Heart right ventricle (tissue), 16 donors: ENCODE measurements around the gene GREM2. TPM values are rescaled to one million over a fixed set of nuclear protein-coding genes. Genes with fewer than 3 reads are reported as not detected.
A peak's percentile ranks its signal among the peaks of the same experiment; 100 is the strongest.

Experiments
- ATAC-seq, 8 donors: fragments of 200-7000 bp; cut with Tn5 transposase; one replicate each; pipeline ENCODE4 v1.9.1; 2020; ENCODE audit warnings: mild to moderate bottlenecking in 8 of 8, moderate library complexity in 8 of 8, moderate number of reproducible peaks in 1 of 8
- DNase-seq, 2 donors: peaks; one replicate each; pipeline ENCODE4 v3.0.0-alpha.2; 2020
- H3K27ac ChIP-seq, 10 donors: fragments of 200-600 bp; sonication (generic) in 2 of 10; one replicate each; pipeline versions ENCODE4 v1.5.0 to v1.8.0; 2020 to 2022; ENCODE audit warnings: mild to moderate bottlenecking in 3 of 10
- H3K27me3 ChIP-seq, 7 donors: fragments of 200-600 bp; one replicate each; pipeline ENCODE4 v1.8.0; 2021 to 2022; ENCODE audit warnings: mild to moderate bottlenecking in 2 of 7
- H3K36me3 ChIP-seq, 9 donors: fragments of 200-600 bp; sonication (generic) in 1 of 9; one replicate each; pipeline versions ENCODE4 v1.5.0 to v1.8.0; 2020 to 2022; ENCODE audit warnings: mild to moderate bottlenecking in 2 of 9
- H3K4me1 ChIP-seq, 9 donors: fragments of 200-600 bp; sonication (generic) in 1 of 9; one replicate each; pipeline versions ENCODE4 v1.5.0 to v1.8.0; 2020 to 2022; ENCODE audit warnings: mild to moderate bottlenecking in 4 of 9
- H3K4me3 ChIP-seq, 10 donors: fragments of 200-600 bp; sonication (generic) in 2 of 10; one replicate each; pipeline versions ENCODE4 v1.5.0 to v1.8.0; 2020 to 2022; ENCODE audit warnings: mild to moderate bottlenecking in 7 of 10, moderate library complexity in 2 of 10
- H3K9me3 ChIP-seq, 11 donors: fragments of 200-600 bp in 10 of 11; sonication (generic) in 2 of 11; one replicate each; pipeline versions ENCODE4 v1.5.0 to v1.8.0; 2013 to 2022; ENCODE audit warnings: mild to moderate bottlenecking in 2 of 11, control low read depth in 1 of 11, moderate library complexity in 1 of 11
- WGBS, 2 donors: extraction: QIAGEN DNeasy Blood & Tissue Kit; methylation state at CpG; one replicate each; pipeline ENCODE4 v1.1.7; 2013; ENCODE audit warnings: inconsistent platforms in 1 of 2; 5-methylcytosine and 5-hydroxymethylcytosine counted together
- intact Hi-C, 10 donors: fragments of 100-400 bp; cut with DNase I; formaldehyde crosslinking; loops; one replicate each; pipeline versions ENCODE4 v1.11.1 to v1.14.2; 2022
- long read RNA-seq, 3 donors: library from polyadenylated mRNA; unstranded; transcript quantifications; one replicate each; pipeline ENCODE4 v2.0.0, GENCODE V29; 2020 to 2021
- polyA plus RNA-seq, 2 donors: library from polyadenylated mRNA; stranded (reverse); fragments of 200-250 nt; gene quantifications; one replicate each; pipeline ENCODE4 v1.2.3, GENCODE V29; 2013
- total RNA-seq, 10 donors: library from RNA; stranded (reverse); fragmentation: NEBNext Ultra II Directional in 3 of 10; extraction: Animal tissue kit (Norgen Biotek cat#: 25700) in 3 of 10; gene quantifications; one replicate each; pipeline versions ENCODE4 v1.2.1 to v1.2.4, GENCODE V29; 2021 to 2023
- TF ChIP-seq, protein P1 (sequence below), 9 donors: fragments of 200-600 bp; sonication (generic) in 2 of 9; IDR thresholded peaks; one replicate each; pipeline versions ENCODE4 v1.5.0 to v1.8.0; 2021 to 2022; ENCODE audit warnings: antibody characterized with exemption in 9 of 9, mild to moderate bottlenecking in 5 of 9, moderate library complexity in 1 of 9
- donor health status: Arrhythmogenic right ventricular cardiomyopathy.
- donor health status: ischemic (EF 13 %, LVEDD 7.1; RV severe dilation, severe dysfunction).
- donor health status: healthy with polysubstance abuse.
- donor health status: DM: no; HTN: yes; CAD: no.
- donor health status: DM: no; HTN: no; CAD: no.
- donor health status: ischemic (EF 25% LVEDD 6.9; RV normal size, moderate dysfunction).
- donor health status: ischemic (EF 25% LVEDD 5.7; RV mildly dilated, moderate dysfunction).
- donor health status: healthy.
- donor health status: DM: yes; HTN: yes; CAD: no.
- donor health status: Ischemic cardiomyopathy.
- donor health status: ischemic (EF 35%, LVEDD 5.7; RV mildly dilated, moderate dysfunction).
- donor health status: nonischemic (EF 11% LVEDD 7.7; RV severe dilation, severe dysfunction).
- donor health status: DM: yes; HTN: yes; CAD: no.
- donor health status: PGD.
- donor health status: ischemic (EF 29% LVEDD 5.4; RV normal size, mild dysfunction).
- donor health status: nonischemic (EF 23%, LVEDD 6.1; RV moderate dilation, normal function).

Gene GREM2
- total RNA-seq: under 1 TPM in 3 of 10 donors, not detected in 7; 0.13 to 0.25 (median 0.22) TPM
- under 1 TPM in 1 of 2 donors, not detected in 1; 0.01 TPM for polyA plus RNA-seq
- long read RNA-seq, donor 1: 0 reads
- long read RNA-seq, donor 2: 0 reads
- long read RNA-seq, donor 3, full-length matches to known transcripts: 1 of 1 reads
- long read RNA-seq, donor 3, partial matches to known transcripts: 0 of 1 reads
- long read RNA-seq, donor 3, other reads (novel, unspliced or antisense): 0 of 1 reads

DNA sequence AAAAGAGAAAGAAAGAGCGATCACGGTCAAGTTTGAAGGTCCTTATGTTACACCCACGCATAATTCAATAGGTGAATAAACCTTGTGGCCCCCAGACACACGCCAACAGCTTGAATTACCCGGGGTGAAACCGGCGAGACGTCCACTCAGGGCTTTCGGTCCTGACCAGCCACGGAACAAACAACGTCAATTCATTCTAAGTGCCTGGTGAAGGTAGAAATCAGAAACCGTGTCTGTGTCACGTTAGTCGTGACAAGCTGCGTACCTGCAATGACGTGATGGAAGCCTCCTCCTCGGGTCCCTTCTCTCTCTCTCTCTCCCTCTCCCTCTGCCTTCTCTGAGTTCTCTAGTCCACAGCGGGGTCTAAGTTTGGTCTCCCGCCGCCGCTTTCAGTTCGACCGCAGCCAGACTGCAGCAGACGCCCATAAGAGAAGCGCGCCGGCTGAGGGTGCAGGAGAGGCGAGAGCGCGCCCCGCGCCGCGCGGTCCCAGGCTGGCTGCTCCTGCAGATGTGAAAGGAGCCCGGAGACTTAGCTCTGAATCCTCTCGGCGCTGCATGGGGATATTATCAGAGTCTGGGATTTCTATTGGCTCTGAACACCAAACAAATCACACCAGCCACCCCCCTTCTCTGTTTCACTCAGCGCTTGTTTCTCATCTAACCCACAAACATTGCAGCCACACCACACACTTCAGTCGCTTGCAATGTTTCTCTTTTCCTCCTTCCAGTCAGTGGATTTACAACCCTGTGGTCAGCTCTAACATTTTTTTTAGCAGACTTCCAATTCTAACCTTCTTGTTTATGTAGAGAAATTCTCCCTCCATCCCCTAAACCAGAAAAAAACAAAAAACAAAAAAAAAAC lies at the start of gene GREM2:
Gene GREM2 (minus strand): TSS at position 537 of the 862 bp plus-strand sequence. CDS start 118,680 bp downstream, outside the sequence.
- Histone ChIP-seq H3K9me3 (no peaks in the 10 kb centered on the region), H3K4me1 (peaks cover 0 to 13% (median 0%) of the 10 kb centered on the region in 9 donors), H3K36me3 (no peaks in the 10 kb centered on the region), H3K27me3 (peaks cover 0 to 81% (median 47%) of the 10 kb centered on the region in 7 donors), H3K27ac (no peak within 1 kb of the TSS), H3K4me3 (peak within 1 kb of the TSS in 9 of 10 donors; percentile 17 to 50 (median 47))
- peak in 1 of 2 donors; percentile 19 for DNase-seq
- intact Hi-C loops: no loop called here
- peak in 3 of 8 donors; percentile 47 to 62 (median 47) for ATAC-seq
- 1 to 2% methylated on average over 40 of the region's 40 CpGs for WGBS, 2 donors
- TF ChIP-seq, protein P1, sequence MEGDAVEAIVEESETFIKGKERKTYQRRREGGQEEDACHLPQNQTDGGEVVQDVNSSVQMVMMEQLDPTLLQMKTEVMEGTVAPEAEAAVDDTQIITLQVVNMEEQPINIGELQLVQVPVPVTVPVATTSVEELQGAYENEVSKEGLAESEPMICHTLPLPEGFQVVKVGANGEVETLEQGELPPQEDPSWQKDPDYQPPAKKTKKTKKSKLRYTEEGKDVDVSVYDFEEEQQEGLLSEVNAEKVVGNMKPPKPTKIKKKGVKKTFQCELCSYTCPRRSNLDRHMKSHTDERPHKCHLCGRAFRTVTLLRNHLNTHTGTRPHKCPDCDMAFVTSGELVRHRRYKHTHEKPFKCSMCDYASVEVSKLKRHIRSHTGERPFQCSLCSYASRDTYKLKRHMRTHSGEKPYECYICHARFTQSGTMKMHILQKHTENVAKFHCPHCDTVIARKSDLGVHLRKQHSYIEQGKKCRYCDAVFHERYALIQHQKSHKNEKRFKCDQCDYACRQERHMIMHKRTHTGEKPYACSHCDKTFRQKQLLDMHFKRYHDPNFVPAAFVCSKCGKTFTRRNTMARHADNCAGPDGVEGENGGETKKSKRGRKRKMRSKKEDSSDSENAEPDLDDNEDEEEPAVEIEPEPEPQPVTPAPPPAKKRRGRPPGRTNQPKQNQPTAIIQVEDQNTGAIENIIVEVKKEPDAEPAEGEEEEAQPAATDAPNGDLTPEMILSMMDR (IDR thresholded peaks at IDR 0.05): no peak

DNA sequence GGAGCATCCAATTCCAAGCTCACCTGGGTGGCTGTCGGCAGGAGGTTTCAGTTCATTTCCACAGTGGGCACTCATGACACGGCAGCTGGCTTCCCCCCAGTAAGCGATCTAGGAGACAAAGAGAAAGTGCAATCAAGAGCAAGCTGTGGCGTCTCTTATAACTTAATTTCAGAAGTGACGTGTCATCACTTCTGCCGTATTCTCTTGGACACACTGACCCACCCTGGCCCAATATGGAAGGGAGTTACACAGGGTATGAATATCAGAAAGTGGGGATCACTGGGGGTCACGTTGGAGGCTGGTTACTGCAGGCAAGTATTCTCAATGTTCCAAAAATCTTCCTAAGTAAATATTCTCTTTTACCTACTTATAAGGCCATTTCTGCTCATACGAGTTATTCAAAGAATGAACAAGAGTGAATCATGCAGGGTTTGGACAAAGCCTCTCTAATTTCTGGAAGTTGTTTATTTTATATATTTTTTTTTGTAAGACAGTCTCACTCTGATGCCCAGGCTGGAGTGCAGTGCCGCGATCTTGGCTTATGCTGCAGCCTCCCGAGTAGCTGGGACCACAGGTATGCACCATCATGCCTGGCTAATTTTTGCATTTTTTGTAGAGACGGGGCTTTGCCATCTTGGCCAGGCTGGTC lies 46.5 kb upstream of the GREM2 start:
- Histone ChIP-seq H3K9me3 (peaks cover 0 to 5% (median 0%) of the 10 kb centered on the region in 11 donors), H3K36me3 (no peaks in the 10 kb centered on the region), H3K4me3 (no peak overlapping the region), H3K27ac (no peak overlapping the region), H3K27me3 (no peaks in the 10 kb centered on the region), H3K4me1 (no peaks in the 10 kb centered on the region)
- intact Hi-C loops: no loop called here
- WGBS, 2 donors: 78% methylated on average over 12 of the region's 12 CpGs
- TF ChIP-seq, protein P1 (IDR thresholded peaks at IDR 0.05): no peak
- ATAC-seq (no peak), DNase-seq (no peak)

DNA sequence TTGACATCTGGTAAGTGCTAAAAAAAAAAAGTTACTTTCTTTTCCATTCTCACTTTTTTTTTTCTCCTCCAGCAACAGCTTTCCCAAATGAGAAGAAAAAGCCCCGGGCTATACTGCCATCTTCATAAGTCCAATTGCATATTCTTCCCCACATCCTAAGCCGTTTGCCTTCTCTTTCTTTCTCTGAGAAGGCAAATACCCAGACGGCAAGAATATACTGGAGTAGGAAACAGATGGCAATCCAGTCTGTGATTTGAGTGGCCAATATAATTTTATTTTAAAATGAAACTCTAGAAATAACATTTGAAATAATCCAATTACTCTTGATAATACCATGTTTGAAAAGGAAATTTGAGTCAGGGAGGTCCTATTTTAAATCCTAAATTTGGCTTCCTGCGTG lies 44.6 kb upstream of the GREM2 start:
- ATAC-seq (no peak), DNase-seq (no peak)
- Histone ChIP-seq H3K4me3 (no peak overlapping the region), H3K27me3 (peaks cover 0 to 3% (median 0%) of the 10 kb centered on the region in 7 donors), H3K36me3 (no peaks in the 10 kb centered on the region), H3K4me1 (no peaks in the 10 kb centered on the region), H3K9me3 (peaks cover 0 to 5% (median 0%) of the 10 kb centered on the region in 11 donors), H3K27ac (no peak overlapping the region)
- WGBS, 2 donors: 76 to 78% methylated on average over 4 of the region's 4 CpGs
- TF ChIP-seq, protein P1 (IDR thresholded peaks at IDR 0.05): no peak
- intact Hi-C loops: no loop called here

DNA sequence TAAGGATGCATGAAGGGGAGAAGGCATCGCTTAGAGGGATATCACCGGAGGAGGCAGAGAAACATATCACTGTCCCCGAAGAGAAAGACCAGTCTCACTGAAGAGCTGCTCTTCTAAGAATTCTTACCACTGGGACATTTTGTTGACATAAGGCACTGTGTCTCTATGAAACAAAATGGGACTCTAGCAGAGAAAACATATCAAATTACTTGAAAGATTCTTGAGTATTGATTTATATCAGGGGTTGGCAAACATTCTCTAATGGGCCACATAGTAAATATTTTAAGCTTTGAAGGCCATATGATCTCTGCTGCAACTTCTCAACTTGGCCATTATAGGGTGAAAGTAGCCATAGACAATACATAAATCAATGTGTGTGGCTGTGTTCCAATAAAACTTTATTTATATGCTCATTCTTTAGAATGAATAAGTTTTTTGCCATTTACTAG lies 41.0 kb upstream of the GREM2 start:
- 58 to 67% methylated on average over 3 of the region's 3 CpGs for WGBS, 2 donors

More for the DNA sequence above, 41.0 kb upstream of the GREM2 start:
- Histone ChIP-seq H3K36me3 (no peaks in the 10 kb centered on the region), H3K27ac (no peak overlapping the region), H3K4me3 (no peak overlapping the region), H3K27me3 (peaks cover 0 to 3% (median 0%) of the 10 kb centered on the region in 7 donors), H3K4me1 (no peaks in the 10 kb centered on the region), H3K9me3 (peaks cover 0 to 5% (median 0%) of the 10 kb centered on the region in 11 donors)
- DNase-seq (no peak), ATAC-seq (no peak)
- TF ChIP-seq, protein P1 (IDR thresholded peaks at IDR 0.05): no peak
- intact Hi-C loops: no loop called here
